Peyer's patch (tissue), 4 donors: Measurements from ENCODE around the gene ADAMTSL3. TPM values are rescaled to one million over a fixed set of nuclear protein-coding genes. Genes with fewer than 3 reads are reported as not detected.

Source experiments
- DNase-seq, 3 donors: peaks; one replicate each; pipeline ENCODE4 v3.0.0-alpha.2; 2017 to 2019
- H3K27ac ChIP-seq, 4 donors: fragments of 200-600 bp; sonication (generic); one replicate each; pipeline ENCODE4 v1.5.1; 2016 to 2019
- H3K27me3 ChIP-seq, 2 donors: fragments of 200-600 bp; sonication (generic); one replicate each; pipeline ENCODE4 v1.5.1; 2019
- H3K36me3 ChIP-seq, 3 donors: fragments of 200-600 bp; sonication (generic); one replicate each; pipeline ENCODE4 v1.5.1; 2016 to 2019
- H3K4me1 ChIP-seq, 4 donors: fragments of 200-600 bp; sonication (generic); one replicate each; pipeline ENCODE4 v1.5.1; 2016 to 2019
- H3K4me3 ChIP-seq, 4 donors: fragments of 200-600 bp; sonication (generic); 1 replicate in 3 of 4; 2 replicates in 1 of 4; pipeline ENCODE4 v1.5.1; 2016 to 2019; ENCODE audit warnings: mild to moderate bottlenecking in 1 of 4
- H3K9me3 ChIP-seq, 4 donors: fragments of 200-600 bp; sonication (generic); one replicate each; pipeline ENCODE4 v1.5.1; 2016 to 2019; ENCODE audit warnings: mild to moderate bottlenecking in 1 of 4
- POLR2A ChIP-seq, 2 donors: fragments of 450-650 bp; IDR thresholded peaks; one replicate each; pipeline ENCODE4 v1.5.1; 2017; ENCODE audit warnings: antibody characterized with exemption in 2 of 2, mild to moderate bottlenecking in 2 of 2, moderate library complexity in 2 of 2
- total RNA-seq, 4 donors: library from RNA; depleted of rRNA; stranded (reverse); fragments of >200 nt; gene quantifications; one replicate each; pipeline ENCODE4 v1.1.0, GENCODE V29; 2016
- TF ChIP-seq, protein P1 (sequence below), 6 experiments: fragments of 450-650 bp in 4 of 6; fragments of 200-600 bp in 2 of 6; sonication (generic) in 1 of 6; IDR thresholded peaks; one replicate each; pipeline ENCODE4 v1.5.1; 2017 to 2019; ENCODE audit warnings: antibody characterized with exemption in 6 of 6, mild to moderate bottlenecking in 3 of 6, moderate library complexity in 1 of 6

ADAMTSL3 gene
- total RNA-seq, 4 donors from 2014 or later: 0.94 to 9.1 (median 2.8) TPM

DNA sequence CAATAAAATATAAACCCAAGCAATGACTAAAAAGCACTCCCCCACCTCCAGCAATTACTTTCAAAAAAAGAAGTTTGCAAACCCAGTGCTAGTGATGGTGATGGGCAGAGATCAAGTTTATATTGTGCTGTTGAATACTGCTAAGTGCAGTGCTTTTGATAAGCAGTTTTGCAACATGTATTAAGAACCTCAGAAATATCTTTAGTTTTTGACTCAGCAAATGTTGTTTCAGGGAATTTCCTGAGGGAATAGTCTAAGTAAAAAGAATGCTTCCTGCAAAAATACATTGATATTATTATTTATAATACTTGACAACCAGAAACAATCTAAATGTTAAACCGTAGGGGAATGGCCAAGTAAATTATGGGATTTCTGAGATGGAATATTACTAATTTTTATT lies 69.3 kb downstream of the ADAMTSL3 start:
- no peak for DNase-seq
- H3K27me3 ChIP-seq: no peaks in the 10 kb centered on the region
- H3K4me1 ChIP-seq: no peaks in the 10 kb centered on the region
- H3K4me3 ChIP-seq: no peak overlapping the region
- no peaks in the 10 kb centered on the region for H3K36me3 ChIP-seq
- no peaks in the 10 kb centered on the region for H3K9me3 ChIP-seq
- no peak overlapping the region for H3K27ac ChIP-seq
- TF ChIP-seq, protein P1, sequence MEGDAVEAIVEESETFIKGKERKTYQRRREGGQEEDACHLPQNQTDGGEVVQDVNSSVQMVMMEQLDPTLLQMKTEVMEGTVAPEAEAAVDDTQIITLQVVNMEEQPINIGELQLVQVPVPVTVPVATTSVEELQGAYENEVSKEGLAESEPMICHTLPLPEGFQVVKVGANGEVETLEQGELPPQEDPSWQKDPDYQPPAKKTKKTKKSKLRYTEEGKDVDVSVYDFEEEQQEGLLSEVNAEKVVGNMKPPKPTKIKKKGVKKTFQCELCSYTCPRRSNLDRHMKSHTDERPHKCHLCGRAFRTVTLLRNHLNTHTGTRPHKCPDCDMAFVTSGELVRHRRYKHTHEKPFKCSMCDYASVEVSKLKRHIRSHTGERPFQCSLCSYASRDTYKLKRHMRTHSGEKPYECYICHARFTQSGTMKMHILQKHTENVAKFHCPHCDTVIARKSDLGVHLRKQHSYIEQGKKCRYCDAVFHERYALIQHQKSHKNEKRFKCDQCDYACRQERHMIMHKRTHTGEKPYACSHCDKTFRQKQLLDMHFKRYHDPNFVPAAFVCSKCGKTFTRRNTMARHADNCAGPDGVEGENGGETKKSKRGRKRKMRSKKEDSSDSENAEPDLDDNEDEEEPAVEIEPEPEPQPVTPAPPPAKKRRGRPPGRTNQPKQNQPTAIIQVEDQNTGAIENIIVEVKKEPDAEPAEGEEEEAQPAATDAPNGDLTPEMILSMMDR (IDR thresholded peaks at IDR 0.05): no peak
- TF ChIP-seq POLR2A (IDR thresholded peaks at IDR 0.05): no peak

DNA sequence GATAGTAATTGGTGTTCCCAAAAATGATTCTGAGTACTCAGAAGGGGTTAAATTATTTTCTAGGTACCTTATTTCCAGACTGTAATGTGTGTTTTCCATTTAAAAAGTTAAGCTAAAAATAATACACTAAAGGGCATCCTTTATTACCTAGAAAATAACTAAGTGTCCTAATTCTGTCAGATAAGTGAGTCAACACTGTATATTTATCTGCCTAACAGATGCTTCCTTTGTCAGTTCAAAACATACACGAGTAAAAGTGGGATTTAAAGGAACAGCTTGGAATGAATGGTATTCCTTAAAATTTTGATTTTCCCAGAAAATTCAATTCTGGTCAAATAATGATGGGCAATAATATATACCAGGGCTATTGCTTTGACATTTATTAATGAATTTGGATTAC lies 78.3 kb downstream of the ADAMTSL3 start:
- Histone ChIP-seq H3K9me3 (no peaks in the 10 kb centered on the region), H3K36me3 (no peaks in the 10 kb centered on the region), H3K27me3 (no peaks in the 10 kb centered on the region), H3K27ac (no peak overlapping the region), H3K4me3 (no peak overlapping the region), H3K4me1 (no peaks in the 10 kb centered on the region)
- no peak for TF ChIP-seq POLR2A (IDR thresholded peaks at IDR 0.05)
- TF ChIP-seq, protein P1 (IDR thresholded peaks at IDR 0.05): no peak
- no peak for DNase-seq

GRCh38 chr15:83732770-83733169 lies 78.8 kb downstream of the ADAMTSL3 start:
- no peak for DNase-seq
- no peak for TF ChIP-seq POLR2A (IDR thresholded peaks at IDR 0.05)
- TF ChIP-seq, protein P1 (IDR thresholded peaks at IDR 0.05): no peak
- H3K4me1 ChIP-seq: no peaks in the 10 kb centered on the region
- H3K27ac ChIP-seq: no peak overlapping the region
- no peak overlapping the region for H3K4me3 ChIP-seq
- H3K9me3 ChIP-seq: no peaks in the 10 kb centered on the region
- no peaks in the 10 kb centered on the region for H3K27me3 ChIP-seq
- no peaks in the 10 kb centered on the region for H3K36me3 ChIP-seq

- Histone ChIP-seq H3K4me1 (no peaks in the 10 kb centered on the region), H3K36me3 (no peaks in the 10 kb centered on the region), H3K9me3 (no peaks in the 10 kb centered on the region), H3K27me3 (no peaks in the 10 kb centered on the region), H3K4me3 (no peak overlapping the region), H3K27ac (no peak overlapping the region)
- no peak for TF ChIP-seq POLR2A (IDR thresholded peaks at IDR 0.05)
- TF ChIP-seq, protein P1 (IDR thresholded peaks at IDR 0.05): no peak
- DNase-seq: no peak
Observed at GRCh38 chr15:83733206-83733605, 79.3 kb downstream of the ADAMTSL3 start.

DNA sequence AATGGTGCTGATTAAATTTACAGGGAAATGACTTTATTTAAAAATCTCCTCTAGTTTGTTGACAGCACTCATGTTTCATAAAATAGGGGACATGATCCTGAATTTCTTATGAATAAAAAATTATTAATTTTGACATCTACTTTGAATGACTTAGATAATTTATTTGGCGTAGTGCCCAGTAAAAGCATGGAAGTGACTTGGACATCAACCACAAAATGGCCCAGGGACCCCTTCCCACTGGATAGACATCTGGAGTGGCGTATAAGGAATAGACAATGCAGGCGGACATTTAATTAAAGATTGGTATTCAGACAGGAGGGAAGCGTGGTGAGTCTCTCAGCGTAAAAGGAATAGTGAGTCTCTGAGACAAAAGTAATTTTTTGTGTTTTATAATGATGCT lies 79.8 kb downstream of the ADAMTSL3 start:
- no peaks in the 10 kb centered on the region for H3K27me3 ChIP-seq
- no peaks in the 10 kb centered on the region for H3K9me3 ChIP-seq
- no peak overlapping the region for H3K4me3 ChIP-seq
- no peaks in the 10 kb centered on the region for H3K4me1 ChIP-seq
- H3K27ac ChIP-seq: no peak overlapping the region
- H3K36me3 ChIP-seq: no peaks in the 10 kb centered on the region
- no peak for DNase-seq
- TF ChIP-seq, protein P1 (IDR thresholded peaks at IDR 0.05): no peak
- no peak for TF ChIP-seq POLR2A (IDR thresholded peaks at IDR 0.05)

- Histone ChIP-seq H3K27me3 (no peaks in the 10 kb centered on the region), H3K4me3 (no peak overlapping the region), H3K4me1 (no peaks in the 10 kb centered on the region), H3K9me3 (no peaks in the 10 kb centered on the region), H3K27ac (no peak overlapping the region), H3K36me3 (no peaks in the 10 kb centered on the region)
- no peak for DNase-seq
- no peak for TF ChIP-seq POLR2A (IDR thresholded peaks at IDR 0.05)
- TF ChIP-seq, protein P1 (IDR thresholded peaks at IDR 0.05): no peak
Observed at GRCh38 chr15:83734487-83734886, 80.6 kb downstream of the ADAMTSL3 start.
